ENCODE data around the gene CACNA1A.

DNA sequence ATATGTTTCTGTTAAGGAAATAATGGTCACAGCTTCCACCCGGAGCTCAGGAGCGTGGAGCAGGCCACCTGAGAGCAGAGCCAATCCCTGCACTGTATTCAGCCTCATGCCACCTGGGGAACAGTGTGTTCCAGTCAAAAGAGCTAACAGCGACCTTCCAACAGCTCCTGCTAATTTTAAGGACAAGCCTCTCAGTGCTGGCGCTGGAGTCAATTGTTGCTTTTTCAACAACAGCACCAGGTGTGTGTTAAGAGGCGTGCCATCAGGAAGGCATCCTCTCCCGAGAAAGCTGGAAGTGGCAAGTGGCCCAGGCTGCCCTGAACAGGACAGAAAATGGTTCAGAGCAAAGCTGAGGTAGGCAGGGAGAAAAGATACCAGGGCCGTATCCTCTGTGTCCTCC lies 102.0 kb downstream of the CACNA1A start:
- TF ChIP-seq CTCF (IDR thresholded peaks at IDR 0.05) (no peak), POLR2A (IDR thresholded peaks at IDR 0.05) (no peak), POLR2AphosphoS5 (IDR thresholded peaks at IDR 0.05; ENCODE audit: insufficient read depth in 1 of 2, low read depth in 1 of 2) (no peak)
